Measurements from ENCODE around the gene WWC2. TPM values are rescaled to one million over a fixed set of nuclear protein-coding genes. Genes with fewer than 3 reads are reported as not detected.

The WWC2 gene
- total and polyA plus RNA-seq, 2 experiments from 2014 or later = 50.5 to 74.2 TPM

DNA sequence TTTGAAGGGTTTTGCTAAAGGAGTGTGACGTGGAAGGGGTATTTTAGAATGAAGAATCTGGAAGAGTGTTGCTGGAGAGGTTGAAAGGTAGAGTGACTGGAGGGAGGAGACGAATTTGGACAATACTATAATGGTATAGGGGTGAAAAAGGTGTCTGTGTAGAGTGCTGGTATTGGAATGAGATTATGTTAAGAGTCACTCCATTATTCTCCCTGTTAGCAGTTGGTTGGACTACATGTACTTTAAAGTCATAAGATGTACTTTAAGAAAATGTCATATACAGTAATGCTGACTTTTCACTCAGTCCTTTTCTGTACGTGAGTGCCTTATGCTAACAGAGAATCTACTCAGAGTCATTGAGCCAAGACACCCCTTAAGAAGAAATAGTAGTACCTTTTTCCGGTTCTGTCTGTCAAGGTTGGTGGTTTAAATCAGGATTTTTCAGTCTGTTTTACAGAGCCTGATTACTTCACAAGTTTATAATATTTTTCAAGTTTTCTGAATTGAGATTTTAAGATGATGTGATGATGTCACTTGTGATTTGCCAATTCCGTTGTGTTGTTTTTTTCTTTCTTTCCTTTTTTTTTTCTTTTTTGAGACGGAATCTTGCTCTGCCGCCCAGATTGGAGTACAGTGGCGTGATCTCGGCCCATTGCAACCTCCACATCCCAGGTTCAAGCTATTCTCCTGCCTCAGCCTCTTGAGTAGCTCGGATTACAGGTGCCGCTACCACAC is 56.6 kb downstream of the WWC2 start (continued):
- TF ChIP-seq, protein P1, sequence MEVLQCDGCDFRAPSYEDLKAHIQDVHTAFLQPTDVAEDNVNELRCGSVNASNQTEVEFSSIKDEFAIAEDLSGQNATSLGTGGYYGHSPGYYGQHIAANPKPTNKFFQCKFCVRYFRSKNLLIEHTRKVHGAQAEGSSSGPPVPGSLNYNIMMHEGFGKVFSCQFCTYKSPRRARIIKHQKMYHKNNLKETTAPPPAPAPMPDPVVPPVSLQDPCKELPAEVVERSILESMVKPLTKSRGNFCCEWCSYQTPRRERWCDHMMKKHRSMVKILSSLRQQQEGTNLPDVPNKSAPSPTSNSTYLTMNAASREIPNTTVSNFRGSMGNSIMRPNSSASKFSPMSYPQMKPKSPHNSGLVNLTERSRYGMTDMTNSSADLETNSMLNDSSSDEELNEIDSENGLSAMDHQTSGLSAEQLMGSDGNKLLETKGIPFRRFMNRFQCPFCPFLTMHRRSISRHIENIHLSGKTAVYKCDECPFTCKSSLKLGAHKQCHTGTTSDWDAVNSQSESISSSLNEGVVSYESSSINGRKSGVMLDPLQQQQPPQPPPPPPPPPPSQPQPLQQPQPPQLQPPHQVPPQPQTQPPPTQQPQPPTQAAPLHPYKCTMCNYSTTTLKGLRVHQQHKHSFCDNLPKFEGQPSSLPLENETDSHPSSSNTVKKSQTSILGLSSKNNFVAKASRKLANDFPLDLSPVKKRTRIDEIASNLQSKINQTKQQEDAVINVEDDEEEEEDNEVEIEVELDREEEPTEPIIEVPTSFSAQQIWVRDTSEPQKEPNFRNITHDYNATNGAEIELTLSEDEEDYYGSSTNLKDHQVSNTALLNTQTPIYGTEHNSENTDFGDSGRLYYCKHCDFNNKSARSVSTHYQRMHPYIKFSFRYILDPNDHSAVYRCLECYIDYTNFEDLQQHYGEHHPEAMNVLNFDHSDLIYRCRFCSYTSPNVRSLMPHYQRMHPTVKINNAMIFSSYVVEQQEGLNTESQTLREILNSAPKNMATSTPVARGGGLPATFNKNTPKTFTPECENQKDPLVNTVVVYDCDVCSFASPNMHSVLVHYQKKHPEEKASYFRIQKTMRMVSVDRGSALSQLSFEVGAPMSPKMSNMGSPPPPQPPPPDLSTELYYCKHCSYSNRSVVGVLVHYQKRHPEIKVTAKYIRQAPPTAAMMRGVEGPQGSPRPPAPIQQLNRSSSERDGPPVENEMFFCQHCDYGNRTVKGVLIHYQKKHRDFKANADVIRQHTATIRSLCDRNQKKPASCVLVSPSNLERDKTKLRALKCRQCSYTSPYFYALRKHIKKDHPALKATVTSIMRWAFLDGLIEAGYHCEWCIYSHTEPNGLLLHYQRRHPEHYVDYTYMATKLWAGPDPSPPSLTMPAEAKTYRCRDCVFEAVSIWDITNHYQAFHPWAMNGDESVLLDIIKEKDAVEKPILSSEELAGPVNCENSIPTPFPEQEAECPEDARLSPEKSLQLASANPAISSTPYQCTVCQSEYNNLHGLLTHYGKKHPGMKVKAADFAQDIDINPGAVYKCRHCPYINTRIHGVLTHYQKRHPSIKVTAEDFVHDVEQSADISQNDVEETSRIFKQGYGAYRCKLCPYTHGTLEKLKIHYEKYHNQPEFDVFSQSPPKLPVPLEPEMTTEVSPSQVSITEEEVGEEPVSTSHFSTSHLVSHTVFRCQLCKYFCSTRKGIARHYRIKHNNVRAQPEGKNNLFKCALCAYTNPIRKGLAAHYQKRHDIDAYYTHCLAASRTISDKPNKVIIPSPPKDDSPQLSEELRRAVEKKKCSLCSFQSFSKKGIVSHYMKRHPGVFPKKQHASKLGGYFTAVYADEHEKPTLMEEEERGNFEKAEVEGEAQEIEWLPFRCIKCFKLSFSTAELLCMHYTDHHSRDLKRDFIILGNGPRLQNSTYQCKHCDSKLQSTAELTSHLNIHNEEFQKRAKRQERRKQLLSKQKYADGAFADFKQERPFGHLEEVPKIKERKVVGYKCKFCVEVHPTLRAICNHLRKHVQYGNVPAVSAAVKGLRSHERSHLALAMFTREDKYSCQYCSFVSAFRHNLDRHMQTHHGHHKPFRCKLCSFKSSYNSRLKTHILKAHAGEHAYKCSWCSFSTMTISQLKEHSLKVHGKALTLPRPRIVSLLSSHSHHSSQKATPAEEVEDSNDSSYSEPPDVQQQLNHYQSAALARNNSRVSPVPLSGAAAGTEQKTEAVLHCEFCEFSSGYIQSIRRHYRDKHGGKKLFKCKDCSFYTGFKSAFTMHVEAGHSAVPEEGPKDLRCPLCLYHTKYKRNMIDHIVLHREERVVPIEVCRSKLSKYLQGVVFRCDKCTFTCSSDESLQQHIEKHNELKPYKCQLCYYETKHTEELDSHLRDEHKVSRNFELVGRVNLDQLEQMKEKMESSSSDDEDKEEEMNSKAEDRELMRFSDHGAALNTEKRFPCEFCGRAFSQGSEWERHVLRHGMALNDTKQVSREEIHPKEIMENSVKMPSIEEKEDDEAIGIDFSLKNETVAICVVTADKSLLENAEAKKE (CRISPR knock-in tag; IDR thresholded peaks at IDR 0.05) = no peak
- no peak for TF ChIP-seq EZH2phosphoT487 (IDR thresholded peaks at IDR 0.05; ENCODE audit: unreplicated experiment)
- TF ChIP-seq STAT1 (IDR thresholded peaks at IDR 0.05; ENCODE audit: unreplicated experiment) = no peak
- no peak for TF ChIP-seq JUNB (IDR thresholded peaks at IDR 0.05; ENCODE audit: unreplicated experiment)
- TF ChIP-seq ZNF114 (CRISPR knock-in tag; IDR thresholded peaks at IDR 0.05) = no peak
- no peak for TF ChIP-seq EZH2 (IDR thresholded peaks at IDR 0.05; ENCODE audit: low read depth, unreplicated experiment)
- TF ChIP-seq POLR2AphosphoS5 (IDR thresholded peaks at IDR 0.05; ENCODE audit: low read depth) = no peak
- TF ChIP-seq, protein P2, sequence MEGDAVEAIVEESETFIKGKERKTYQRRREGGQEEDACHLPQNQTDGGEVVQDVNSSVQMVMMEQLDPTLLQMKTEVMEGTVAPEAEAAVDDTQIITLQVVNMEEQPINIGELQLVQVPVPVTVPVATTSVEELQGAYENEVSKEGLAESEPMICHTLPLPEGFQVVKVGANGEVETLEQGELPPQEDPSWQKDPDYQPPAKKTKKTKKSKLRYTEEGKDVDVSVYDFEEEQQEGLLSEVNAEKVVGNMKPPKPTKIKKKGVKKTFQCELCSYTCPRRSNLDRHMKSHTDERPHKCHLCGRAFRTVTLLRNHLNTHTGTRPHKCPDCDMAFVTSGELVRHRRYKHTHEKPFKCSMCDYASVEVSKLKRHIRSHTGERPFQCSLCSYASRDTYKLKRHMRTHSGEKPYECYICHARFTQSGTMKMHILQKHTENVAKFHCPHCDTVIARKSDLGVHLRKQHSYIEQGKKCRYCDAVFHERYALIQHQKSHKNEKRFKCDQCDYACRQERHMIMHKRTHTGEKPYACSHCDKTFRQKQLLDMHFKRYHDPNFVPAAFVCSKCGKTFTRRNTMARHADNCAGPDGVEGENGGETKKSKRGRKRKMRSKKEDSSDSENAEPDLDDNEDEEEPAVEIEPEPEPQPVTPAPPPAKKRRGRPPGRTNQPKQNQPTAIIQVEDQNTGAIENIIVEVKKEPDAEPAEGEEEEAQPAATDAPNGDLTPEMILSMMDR (conservative IDR thresholded peaks at IDR 0.05; ENCODE audit: low read depth in 2 of 2) = no peak
- TF ChIP-seq, protein P3, sequence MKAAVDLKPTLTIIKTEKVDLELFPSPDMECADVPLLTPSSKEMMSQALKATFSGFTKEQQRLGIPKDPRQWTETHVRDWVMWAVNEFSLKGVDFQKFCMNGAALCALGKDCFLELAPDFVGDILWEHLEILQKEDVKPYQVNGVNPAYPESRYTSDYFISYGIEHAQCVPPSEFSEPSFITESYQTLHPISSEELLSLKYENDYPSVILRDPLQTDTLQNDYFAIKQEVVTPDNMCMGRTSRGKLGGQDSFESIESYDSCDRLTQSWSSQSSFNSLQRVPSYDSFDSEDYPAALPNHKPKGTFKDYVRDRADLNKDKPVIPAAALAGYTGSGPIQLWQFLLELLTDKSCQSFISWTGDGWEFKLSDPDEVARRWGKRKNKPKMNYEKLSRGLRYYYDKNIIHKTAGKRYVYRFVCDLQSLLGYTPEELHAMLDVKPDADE (IDR thresholded peaks at IDR 0.05) = no peak
- no peak for TF ChIP-seq CREB1 (CRISPR knock-in tag; IDR thresholded peaks at IDR 0.05; ENCODE audit: low read depth)
